Measurements from ENCODE around the gene RABEP2.
"Not testable (repeated sequence)": the region's sequence is repeated elsewhere in the genome, so short reads cannot be mapped to it uniquely, and the experiment has no call there.

Gene RABEP2

DNA sequence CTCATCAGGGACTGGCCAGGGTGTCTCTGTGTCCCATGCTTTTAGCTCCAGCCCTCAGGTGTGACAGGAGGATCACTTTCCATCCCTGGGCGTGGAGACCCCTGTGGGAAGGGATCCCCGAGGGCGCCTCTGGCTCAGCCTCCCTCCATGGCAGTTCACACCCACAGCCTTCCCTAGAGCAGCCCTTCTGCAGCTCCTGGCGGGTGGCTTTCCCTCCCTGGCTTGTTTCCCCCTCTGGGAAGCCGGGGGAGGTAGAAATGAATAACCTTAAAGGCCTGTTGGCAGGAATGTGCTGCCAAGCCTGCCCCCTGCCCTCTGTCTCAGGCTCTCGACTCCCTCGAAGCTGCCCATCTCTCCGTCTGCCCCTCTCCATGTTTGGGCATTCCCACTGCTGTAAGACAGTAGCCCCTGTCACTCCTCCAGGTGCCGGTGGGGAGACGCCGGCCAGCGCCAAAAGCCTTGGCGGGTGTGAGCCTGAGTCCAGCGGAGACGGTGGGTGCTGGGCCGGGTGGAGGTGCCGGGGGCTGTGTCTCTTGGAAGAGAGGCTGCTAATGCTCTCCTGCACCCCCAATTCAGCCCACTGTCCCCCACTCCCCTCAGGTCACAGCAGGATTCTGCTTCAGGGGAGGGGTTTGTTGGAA lies 48.9 kb downstream of the RABEP2 start:
- peaks cover 12% of the 10 kb centered on the region for H3K36me3 ChIP-seq (ENCODE audit: insufficient read depth, low read length)
- no peak overlapping the region for H3K9ac ChIP-seq (ENCODE audit: low read length)
- peaks cover 0 to 12% of the 10 kb centered on the region in 2 donors for H3K27me3 ChIP-seq (ENCODE audit: control insufficient read depth in 1 of 2, insufficient read depth in 2 of 2, low read length in 2 of 2)
- peaks cover 15% of the 10 kb centered on the region for H3K4me1 ChIP-seq (ENCODE audit: insufficient read depth, low read length)
- H3K9me3 ChIP-seq (ENCODE audit: low read length) = no peaks in the 10 kb centered on the region
- H3K27ac ChIP-seq (ENCODE audit: low read depth, low read length) = no peak overlapping the region
- no peak overlapping the region for H3K4me3 ChIP-seq (ENCODE audit: low read depth in 1 of 2, low read length in 2 of 2)

DNA sequence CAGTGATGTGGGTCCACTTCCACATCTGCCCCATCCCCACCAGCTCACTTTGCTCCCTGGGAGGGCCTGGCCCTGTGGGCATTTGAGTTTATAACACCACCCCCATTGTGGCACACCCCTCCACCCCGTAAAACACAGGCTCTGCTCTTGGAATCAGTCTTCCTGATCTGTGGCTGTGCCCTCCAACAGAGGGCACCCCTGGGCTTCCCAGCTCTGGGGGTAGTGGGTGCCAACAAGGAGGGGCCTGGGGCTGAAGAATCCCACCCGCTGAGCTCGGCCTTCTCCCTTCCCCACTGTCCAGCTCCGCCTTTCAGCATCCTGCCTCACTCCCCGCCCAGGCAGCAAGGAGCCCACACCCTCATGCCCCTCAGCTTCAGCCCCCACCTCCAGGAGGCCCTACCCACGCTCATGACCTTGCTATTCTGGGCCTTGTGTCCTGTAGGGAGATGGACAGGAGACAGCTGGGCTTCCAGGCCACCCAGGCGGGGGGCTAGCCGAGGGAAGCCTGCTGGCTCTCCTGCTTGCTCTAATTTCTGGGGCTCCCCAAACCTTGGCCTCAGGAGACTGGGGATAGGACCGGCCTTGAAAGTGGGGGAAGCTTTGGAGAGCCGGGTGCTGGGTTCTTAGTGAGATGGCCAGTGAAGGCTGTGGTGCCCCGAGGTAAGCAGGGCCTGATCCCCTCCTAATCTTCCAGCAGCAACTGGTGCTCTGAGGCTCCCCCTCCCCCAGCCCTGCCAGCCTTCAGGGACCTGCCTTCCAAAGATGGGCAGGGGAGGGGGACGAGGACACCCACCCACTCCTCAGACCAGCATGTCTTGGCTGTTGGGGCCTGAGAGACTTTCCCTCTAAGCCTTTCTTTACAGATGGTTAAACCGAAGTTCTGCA lies 49.7 kb downstream of the RABEP2 start:
- no peak overlapping the region for H3K9ac ChIP-seq (ENCODE audit: low read length)
- no peak overlapping the region for H3K27ac ChIP-seq (ENCODE audit: low read depth, low read length)
- peaks cover 19% of the 10 kb centered on the region for H3K36me3 ChIP-seq (ENCODE audit: insufficient read depth, low read length)
- H3K9me3 ChIP-seq (ENCODE audit: low read length) = no peaks in the 10 kb centered on the region
- H3K27me3 ChIP-seq (ENCODE audit: control insufficient read depth in 1 of 2, insufficient read depth in 2 of 2, low read length in 2 of 2) = peaks cover 0 to 5% of the 10 kb centered on the region in 2 donors
- no peak overlapping the region for H3K4me3 ChIP-seq (ENCODE audit: low read depth in 1 of 2, low read length in 2 of 2)
- H3K4me1 ChIP-seq (ENCODE audit: insufficient read depth, low read length) = peaks cover 12% of the 10 kb centered on the region

DNA sequence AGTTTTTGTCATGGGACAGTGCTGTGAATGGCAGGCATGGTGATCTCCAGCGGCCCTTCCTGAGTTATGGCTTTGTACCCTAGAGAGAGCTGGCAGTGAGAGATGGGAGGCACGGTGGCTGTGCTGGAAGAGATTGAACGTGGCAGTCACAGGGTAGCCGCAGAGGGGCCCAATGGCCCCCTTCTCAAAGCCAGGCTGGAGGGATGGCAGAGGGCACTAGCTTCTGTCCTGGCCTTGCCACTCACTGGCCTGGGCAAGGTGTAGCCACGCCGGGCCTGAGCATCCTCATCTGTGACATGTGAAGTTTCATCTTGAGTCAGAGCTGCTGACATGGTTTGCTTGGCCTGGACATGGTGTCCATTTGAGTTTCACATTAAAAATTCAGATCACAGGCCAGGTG lies 50.6 kb downstream of the RABEP2 start:
- no peaks in the 10 kb centered on the region for H3K27me3 ChIP-seq (ENCODE audit: control insufficient read depth in 1 of 2, insufficient read depth in 2 of 2, low read length in 2 of 2)
- no peak overlapping the region for H3K27ac ChIP-seq (ENCODE audit: low read depth, low read length)
- H3K4me3 ChIP-seq (ENCODE audit: low read depth in 1 of 2, low read length in 2 of 2) = no peak overlapping the region
- H3K4me1 ChIP-seq (ENCODE audit: insufficient read depth, low read length) = peaks cover 7% of the 10 kb centered on the region
- peaks cover 29% of the 10 kb centered on the region for H3K36me3 ChIP-seq (ENCODE audit: insufficient read depth, low read length)
- H3K9me3 ChIP-seq (ENCODE audit: low read length) = no peaks in the 10 kb centered on the region
- H3K9ac ChIP-seq (ENCODE audit: low read length) = no peak overlapping the region

DNA sequence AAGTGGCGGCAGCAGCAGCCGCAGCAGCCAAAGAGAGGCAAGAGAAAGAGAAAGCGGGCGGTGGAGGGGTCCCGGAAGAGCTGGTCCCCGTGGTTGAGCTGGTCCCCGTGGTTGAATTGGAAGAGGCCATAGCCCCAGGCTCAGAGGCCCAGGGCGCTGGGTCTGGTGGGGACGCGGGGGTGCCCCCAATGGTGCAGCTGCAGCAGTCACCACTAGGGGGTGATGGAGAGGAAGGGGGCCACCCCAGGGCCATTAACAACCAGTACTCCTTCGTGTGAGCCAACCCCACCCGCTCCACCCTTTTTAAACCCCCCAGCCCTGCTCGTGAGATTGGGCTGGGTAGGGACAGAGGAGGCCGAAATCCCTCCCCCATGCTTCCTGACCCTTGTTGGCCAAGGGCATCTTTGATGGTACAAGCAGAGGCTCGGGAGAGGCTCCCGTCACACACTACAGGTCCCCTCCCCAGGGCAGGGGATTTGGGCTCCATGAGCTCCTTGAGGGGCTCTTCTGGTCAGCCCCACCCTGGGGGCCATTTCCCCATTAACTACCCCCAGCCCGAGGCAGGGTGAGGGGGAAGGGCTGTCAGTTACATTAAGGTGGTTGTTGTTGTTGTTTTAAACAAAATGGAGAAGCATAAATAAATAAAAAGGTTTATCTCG lies 51.4 kb downstream of the RABEP2 start:
- H3K36me3 ChIP-seq (ENCODE audit: insufficient read depth, low read length) = peaks cover 36% of the 10 kb centered on the region
- H3K9me3 ChIP-seq (ENCODE audit: low read length) = no peaks in the 10 kb centered on the region
- no peak overlapping the region for H3K27ac ChIP-seq (ENCODE audit: low read depth, low read length)
- H3K4me3 ChIP-seq (ENCODE audit: low read depth in 1 of 2, low read length in 2 of 2) = no peak overlapping the region
- no peaks in the 10 kb centered on the region for H3K27me3 ChIP-seq (ENCODE audit: control insufficient read depth in 1 of 2, insufficient read depth in 2 of 2, low read length in 2 of 2)
- no peaks in the 10 kb centered on the region for H3K4me1 ChIP-seq (ENCODE audit: insufficient read depth, low read length)
- no peak overlapping the region for H3K9ac ChIP-seq (ENCODE audit: low read length)

DNA sequence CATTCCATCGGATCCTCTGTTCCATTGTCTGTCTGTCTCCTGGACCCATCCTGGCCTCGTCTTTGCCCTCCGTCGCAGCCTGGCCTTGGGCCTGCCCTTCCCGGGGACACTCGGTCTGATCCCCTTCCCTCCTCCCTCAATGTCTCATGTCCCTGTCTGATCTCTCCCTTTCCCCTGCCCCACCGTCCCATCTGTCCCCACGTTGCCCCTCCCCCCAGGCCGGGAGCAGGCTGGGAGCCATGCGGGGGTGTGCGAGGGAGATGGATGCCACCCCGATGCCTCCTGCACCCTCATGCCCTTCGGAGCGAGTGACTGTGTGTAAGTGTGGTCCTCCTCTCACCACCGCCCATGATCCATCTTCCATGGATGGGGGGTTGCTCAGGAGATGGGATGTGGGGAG lies 52.1 kb downstream of the RABEP2 start:
- Histone ChIP-seq H3K4me1 (ENCODE audit: insufficient read depth, low read length) (no peaks in the 10 kb centered on the region), H3K27me3 (ENCODE audit: control insufficient read depth in 1 of 2, insufficient read depth in 2 of 2, low read length in 2 of 2) (no peaks in the 10 kb centered on the region), H3K9me3 (ENCODE audit: low read length) (no peaks in the 10 kb centered on the region), H3K36me3 (ENCODE audit: insufficient read depth, low read length) (peaks cover 38% of the 10 kb centered on the region), H3K9ac (ENCODE audit: low read length) (no peak overlapping the region), H3K27ac (ENCODE audit: low read depth, low read length) (no peak overlapping the region), H3K4me3 (ENCODE audit: low read depth in 1 of 2, low read length in 2 of 2) (no peak overlapping the region)

DNA sequence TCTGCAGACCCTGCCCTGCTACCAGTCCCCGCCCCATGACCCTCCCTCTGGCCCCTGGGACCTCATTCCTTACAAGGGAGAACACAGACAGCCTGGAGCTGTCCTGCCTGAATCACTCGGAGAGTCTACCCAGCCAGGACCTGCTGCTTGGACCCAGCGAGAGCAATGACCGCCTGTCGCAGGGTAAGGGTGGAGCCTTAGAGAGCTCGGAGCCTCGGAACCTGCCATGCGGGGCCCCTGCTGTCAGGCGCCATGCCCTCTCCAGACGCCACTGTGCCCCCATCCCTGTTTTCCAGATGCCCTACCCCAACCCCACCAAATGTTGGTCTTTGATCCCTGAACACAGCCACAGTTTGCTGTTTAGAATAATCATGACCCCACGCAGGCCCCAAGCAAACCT lies 55.8 kb downstream of the RABEP2 start:
- Histone ChIP-seq H3K27me3 (ENCODE audit: control insufficient read depth in 1 of 2, insufficient read depth in 2 of 2, low read length in 2 of 2) (no peaks in the 10 kb centered on the region), H3K27ac (ENCODE audit: low read depth, low read length) (no peak overlapping the region), H3K4me1 (ENCODE audit: insufficient read depth, low read length) (peaks cover 15% of the 10 kb centered on the region), H3K9ac (ENCODE audit: low read length) (no peak overlapping the region), H3K36me3 (ENCODE audit: insufficient read depth, low read length) (peaks cover 36% of the 10 kb centered on the region), H3K9me3 (ENCODE audit: low read length) (no peaks in the 10 kb centered on the region), H3K4me3 (ENCODE audit: low read depth in 1 of 2, low read length in 2 of 2) (no peak overlapping the region)

DNA sequence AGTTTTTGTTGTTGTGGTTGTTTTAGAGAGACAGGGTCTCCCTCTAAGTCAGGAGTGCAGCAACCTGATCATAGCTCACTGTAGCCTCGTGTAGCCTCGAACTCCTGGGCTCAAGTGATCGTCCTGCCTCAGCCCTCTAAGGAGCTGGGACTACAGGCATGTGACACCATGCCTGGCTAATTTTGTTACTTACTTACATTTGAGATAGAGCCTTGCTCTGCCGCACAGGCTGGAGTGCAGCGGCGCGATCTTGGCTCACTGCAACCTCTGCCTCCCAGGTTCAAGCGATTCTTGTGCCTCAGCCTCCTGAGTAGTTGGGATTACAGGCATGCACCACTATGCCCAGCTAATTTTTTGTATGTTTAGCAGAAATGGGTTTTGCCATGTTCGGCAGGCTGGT lies 57.4 kb downstream of the RABEP2 start:
- H3K4me3 ChIP-seq (ENCODE audit: low read depth in 1 of 2, low read length in 2 of 2); H3K9ac ChIP-seq (ENCODE audit: low read length); H3K27ac ChIP-seq (ENCODE audit: low read depth, low read length); H3K27me3 ChIP-seq (ENCODE audit: control insufficient read depth in 1 of 2, insufficient read depth in 2 of 2, low read length in 2 of 2); H3K9me3 ChIP-seq (ENCODE audit: low read length): not testable (repeated sequence)
- peaks cover 35% of the 10 kb centered on the region for H3K36me3 ChIP-seq (ENCODE audit: insufficient read depth, low read length)
- peaks cover 16% of the 10 kb centered on the region for H3K4me1 ChIP-seq (ENCODE audit: insufficient read depth, low read length)

DNA sequence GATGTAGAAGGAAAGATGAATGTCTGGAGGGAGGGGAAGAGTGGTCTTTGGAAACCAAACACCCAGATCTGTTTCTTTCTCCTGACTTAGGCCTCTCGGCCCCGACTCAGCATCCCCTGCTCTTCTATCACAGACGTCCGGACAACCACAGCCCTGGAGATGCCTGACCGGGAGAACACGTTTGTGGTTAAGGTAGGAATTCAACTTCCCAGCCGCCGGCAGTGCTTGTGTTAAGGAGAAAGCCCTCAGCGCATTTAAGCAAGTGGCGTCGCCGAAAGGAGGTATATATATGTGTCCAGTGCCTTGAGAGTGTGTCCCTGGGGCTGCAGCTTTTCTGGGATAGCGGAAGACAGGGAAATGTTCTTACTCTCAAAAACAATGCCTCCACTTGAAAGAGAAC lies 57.8 kb downstream of the RABEP2 start:
- Histone ChIP-seq H3K9me3 (ENCODE audit: low read length) (no peaks in the 10 kb centered on the region), H3K27me3 (ENCODE audit: control insufficient read depth in 1 of 2, insufficient read depth in 2 of 2, low read length in 2 of 2) (no peaks in the 10 kb centered on the region), H3K36me3 (ENCODE audit: insufficient read depth, low read length) (peaks cover 35% of the 10 kb centered on the region), H3K9ac (ENCODE audit: low read length) (no peak overlapping the region), H3K27ac (ENCODE audit: low read depth, low read length) (no peak overlapping the region), H3K4me3 (ENCODE audit: low read depth in 1 of 2, low read length in 2 of 2) (no peak overlapping the region), H3K4me1 (ENCODE audit: insufficient read depth, low read length) (peaks cover 16% of the 10 kb centered on the region)

DNA sequence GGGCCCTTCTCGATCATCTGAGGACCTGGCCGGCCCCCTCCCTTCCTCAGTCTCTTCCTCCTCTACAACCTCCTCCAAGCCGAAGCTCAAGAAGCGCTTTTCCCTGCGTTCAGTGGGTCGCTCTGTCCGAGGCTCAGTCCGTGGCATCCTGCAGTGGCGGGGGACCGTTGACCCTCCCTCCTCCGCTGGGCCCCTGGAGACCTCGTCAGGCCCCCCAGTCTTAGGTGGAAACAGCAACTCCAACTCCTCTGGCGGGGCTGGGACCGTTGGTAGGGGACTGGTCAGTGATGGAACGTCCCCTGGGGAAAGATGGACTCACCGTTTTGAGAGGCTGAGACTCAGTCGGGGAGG lies 58.6 kb downstream of the RABEP2 start:
- Histone ChIP-seq H3K36me3 (ENCODE audit: insufficient read depth, low read length) (peaks cover 29% of the 10 kb centered on the region), H3K27me3 (ENCODE audit: control insufficient read depth in 1 of 2, insufficient read depth in 2 of 2, low read length in 2 of 2) (no peaks in the 10 kb centered on the region), H3K9me3 (ENCODE audit: low read length) (no peaks in the 10 kb centered on the region), H3K27ac (ENCODE audit: low read depth, low read length) (no peak overlapping the region), H3K4me1 (ENCODE audit: insufficient read depth, low read length) (peaks cover 16% of the 10 kb centered on the region), H3K4me3 (ENCODE audit: low read depth in 1 of 2, low read length in 2 of 2) (no peak overlapping the region), H3K9ac (ENCODE audit: low read length) (no peak overlapping the region)

DNA sequence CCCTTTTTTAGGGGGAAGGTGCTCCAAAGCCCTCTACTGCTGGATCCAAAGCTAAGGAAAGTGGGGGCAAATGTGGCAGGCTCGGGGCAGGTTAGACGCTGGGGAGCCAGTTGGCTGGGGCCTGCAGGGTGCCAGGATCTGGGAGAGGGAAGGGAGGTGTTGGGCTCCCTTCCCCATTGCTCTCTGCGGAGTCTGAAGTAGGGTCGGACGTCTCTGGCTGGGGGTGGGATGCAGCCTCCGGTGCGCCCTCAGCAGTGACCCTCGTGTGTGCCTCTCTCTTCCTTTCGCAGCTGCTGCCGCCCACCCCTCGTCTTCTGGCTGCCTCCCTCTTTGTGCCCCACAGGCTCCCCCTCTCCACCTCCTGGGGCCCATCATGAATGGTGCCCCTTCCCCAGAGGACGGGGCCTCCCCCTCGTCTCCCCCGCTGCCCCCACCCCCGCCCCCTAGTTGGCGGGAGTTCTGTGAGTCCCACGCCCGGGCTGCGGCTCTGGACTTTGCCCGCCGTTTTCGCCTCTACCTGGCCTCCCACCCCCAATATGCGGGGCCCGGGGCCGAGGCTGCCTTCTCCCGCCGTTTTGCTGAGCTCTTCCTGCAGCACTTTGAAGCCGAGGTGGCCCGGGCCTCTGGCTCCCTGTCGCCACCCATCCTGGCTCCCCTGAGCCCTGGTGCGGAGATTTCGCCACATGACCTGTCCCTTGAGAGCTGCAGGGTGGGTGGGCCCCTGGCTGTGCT lies 59.1 kb downstream of the RABEP2 start:
- no peaks in the 10 kb centered on the region for H3K27me3 ChIP-seq (ENCODE audit: control insufficient read depth in 1 of 2, insufficient read depth in 2 of 2, low read length in 2 of 2)
- peaks cover 24% of the 10 kb centered on the region for H3K36me3 ChIP-seq (ENCODE audit: insufficient read depth, low read length)
- no peaks in the 10 kb centered on the region for H3K9me3 ChIP-seq (ENCODE audit: low read length)
- no peak overlapping the region for H3K9ac ChIP-seq (ENCODE audit: low read length)
- H3K4me1 ChIP-seq (ENCODE audit: insufficient read depth, low read length) = peaks cover 16% of the 10 kb centered on the region
- no peak overlapping the region for H3K27ac ChIP-seq (ENCODE audit: low read depth, low read length)
- H3K4me3 ChIP-seq (ENCODE audit: low read depth in 1 of 2, low read length in 2 of 2) = no peak overlapping the region

DNA sequence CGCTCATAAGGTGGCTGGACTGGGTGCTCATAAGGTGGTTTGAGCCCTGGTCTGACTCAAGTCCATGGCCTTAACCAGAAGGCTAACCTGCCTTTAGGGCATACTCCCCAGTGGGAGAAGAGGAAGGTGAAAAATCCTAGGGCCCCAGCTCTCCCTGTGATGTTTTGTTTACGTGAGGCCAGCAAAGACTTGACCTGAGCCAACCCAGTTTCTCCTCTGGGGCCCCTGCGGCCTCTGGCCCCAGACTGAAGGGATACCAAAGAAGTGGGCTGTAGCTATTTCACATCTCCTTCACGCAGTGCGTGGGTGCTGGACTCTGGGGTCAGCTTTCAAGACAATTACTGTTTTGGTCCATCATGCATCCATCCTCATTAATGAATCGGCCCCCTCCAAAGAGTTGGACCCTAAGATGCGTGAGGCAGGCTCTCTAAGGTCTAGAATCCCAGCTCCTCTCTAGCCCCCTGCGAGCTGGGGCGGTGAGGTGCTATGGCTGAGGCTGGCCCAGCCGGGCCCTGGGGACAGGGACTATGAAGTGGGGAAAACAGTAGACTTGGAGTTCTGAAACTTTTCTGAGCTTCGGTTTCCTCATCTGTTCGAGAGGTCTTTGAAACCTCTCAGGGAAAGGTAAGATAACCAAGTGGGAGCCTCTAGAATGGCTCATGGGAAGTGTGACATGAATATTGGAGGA lies 59.9 kb downstream of the RABEP2 start:
- Histone ChIP-seq H3K4me3 (ENCODE audit: low read depth in 1 of 2, low read length in 2 of 2) (no peak overlapping the region), H3K9ac (ENCODE audit: low read length) (peak overlapping the region; percentile 71), H3K9me3 (ENCODE audit: low read length) (no peaks in the 10 kb centered on the region), H3K4me1 (ENCODE audit: insufficient read depth, low read length) (peaks cover 16% of the 10 kb centered on the region), H3K27me3 (ENCODE audit: control insufficient read depth in 1 of 2, insufficient read depth in 2 of 2, low read length in 2 of 2) (no peaks in the 10 kb centered on the region), H3K27ac (ENCODE audit: low read depth, low read length) (no peak overlapping the region), H3K36me3 (ENCODE audit: insufficient read depth, low read length) (peaks cover 17% of the 10 kb centered on the region)

All from muscle layer of colon (tissue), 2 donors.